ENCODE measurements around the gene RGS17.
"Not testable (repeated sequence)": the region's sequence is repeated elsewhere in the genome, so short reads cannot be mapped to it uniquely, and the experiment has no call there.

RGS17 gene

DNA sequence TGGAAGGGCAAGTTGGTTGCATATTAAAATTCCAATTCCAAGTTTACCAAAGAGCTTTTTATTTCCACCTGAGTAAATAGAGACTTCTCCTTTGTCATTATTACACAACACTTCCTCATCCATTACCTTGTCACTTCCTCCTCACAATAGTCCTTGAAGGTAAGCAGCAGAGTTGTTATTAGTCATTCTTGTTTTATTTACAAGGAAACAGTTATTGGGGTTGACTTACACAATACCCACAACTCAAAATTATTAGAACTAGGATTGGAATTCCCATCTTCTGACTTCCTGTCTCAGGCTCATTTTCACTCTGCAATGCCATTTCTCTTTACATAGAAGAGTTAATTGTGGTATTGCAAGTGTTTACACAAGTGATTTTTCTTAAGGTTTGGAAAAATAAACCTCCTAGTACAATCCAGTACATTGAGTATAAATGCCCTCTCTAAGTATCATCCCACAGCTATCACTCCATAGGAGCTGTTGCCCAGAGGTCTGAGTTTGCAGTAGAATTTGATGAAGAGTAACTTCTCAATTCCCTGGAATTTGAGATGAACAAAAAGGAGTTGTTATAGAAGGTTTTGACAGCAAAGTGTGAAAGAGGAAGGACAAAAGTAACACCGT, 99.6 kb downstream of the RGS17 start:
- DNase-seq = no peak

DNA sequence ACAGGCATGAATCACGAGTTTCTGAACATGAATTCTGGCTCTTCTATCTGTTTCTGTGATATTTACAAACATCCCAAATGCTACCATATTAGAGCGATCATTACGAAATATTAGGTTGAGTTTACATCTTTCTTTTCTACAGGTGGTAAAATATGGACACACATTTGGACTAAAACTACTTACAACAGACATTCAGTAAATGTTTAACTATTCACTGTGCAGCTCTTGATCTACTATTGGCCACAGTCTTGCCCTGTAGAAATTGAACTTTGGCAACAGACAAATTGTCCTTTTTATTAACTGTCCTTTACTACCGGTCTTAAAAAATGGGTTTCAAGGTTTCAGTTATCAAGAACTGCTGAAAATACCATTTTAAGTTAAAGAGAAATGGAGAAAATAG, 102.1 kb downstream of the RGS17 start:
- no peak for DNase-seq

DNA sequence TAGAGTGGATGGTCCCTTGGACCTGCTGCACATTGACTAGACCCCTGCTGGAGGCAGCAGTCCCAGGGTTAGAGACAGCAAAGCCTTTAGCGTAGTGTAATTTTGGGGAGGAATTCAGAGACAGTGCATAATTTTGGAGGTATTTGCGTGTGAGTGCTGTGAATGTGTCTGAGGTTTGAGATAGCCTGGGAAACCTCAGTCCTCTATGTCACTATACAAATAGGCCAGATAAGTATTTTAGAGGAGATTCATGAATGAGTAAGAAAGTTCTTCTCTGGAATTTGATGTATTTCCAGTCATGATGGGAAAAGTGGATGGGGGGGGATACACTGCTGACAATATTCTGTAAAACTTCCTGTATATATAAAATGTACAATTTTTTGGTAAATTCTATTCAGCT, 102.8 kb downstream of the RGS17 start:
- DNase-seq = no peak

DNA sequence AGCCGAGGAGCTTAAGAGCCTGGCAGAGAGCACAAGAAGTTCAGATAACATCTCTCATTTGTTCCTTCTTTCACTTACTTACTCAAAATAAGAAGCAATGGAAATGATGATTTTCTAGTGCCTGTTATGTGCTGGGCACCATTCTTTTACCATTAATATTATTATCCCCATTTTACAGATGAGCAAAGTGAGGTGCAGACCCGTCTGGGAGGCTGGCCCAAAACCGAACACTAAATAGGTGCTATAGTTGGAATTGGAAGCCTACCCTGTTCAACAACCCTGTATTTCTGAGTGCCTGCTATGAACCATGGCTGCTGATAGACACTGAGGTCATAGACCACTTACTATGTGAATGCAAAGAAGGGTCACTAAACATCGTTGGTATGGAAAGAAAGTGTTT, 103.6 kb downstream of the RGS17 start:
- DNase-seq = no peak

DNA sequence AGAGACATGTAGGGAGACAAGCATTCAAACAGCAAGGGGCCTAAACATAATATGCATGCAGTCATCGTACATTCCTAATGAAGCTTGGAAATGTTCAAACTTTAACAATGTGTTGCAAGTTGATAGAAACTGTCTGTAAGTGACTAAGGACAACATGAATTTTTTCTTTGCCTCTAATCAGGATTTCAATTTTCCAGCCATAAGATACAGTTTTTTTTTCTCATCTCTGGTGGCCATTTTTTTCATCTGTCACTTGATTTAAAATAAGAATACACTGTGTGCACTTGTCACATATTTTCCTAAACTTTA, 106.4 kb downstream of the RGS17 start:
- no peak for DNase-seq

DNA sequence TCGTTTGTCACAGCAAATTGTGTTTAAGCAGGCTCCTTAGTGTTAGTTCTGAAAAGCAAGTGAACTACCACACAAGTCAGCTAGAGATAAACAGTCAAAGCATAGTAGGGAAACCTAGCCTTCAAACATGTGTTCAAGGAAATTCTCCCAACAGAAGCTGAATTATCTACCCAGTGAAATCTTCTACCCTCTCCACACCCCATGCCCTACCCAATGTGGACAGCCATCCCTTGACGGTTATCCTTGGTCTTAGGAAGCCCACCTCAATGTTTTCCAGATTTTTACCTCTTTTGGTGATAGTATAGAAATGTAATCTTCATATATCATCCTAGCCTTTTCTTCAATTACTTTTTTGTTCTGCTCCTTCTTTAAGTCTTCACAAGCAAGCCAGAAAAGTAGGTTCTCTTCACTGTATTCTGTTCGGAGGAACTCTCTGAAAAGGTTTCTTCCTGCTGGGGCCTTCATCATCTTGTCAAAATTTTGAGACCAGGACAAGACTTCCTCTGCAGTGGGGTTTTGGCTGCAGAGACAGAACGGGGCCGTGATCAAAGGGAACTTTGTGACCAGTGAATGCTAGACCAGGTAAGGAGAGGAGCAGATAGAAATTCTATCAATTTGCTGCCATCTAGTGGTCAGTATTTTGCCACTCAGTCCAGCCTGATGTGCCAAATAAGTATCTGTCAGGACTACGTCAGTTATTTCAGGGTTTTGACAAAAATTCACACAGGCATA, 106.9 kb downstream of the RGS17 start:
- peak in 4 of 5 donors; percentile 4 to 63 (median 24) for DNase-seq

DNA sequence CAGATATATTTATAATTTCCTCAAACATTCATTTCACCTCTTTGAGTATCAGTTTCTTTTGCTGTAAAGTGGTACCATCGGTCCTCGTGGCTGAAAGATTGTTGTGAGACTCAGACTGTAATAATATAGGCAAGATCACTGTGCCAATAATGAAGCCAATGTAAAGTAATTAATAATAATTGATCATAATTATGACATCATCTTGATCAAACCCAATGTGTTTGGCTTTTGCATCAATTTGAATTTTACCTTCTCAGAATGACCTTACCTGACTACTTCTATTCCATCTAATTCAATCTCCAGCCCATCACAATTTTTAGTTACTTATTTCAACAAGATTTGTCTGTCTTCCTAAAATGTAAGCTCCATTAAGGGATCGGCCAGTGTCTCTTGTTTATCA, 112.7 kb downstream of the RGS17 start:
- no peak for DNase-seq

DNA sequence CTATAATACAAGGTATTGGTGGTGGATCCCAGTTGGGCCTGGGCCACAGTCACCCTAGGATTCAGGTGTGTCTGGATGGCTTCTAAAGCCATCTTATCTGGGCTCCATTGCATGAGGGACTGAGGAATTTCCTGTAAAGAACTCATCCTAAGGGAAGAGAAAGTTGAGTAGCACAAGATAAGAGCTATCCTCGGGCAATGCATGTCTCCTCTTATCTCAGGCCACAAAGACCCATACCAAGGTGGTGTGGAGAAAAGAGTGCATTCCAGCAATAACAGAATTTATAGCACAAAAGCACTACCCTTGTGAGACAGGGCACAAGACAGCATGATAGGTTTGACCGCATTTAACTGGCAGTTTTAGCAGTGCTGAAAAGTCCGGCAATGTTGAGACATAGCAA, 114.2 kb downstream of the RGS17 start:
- DNase-seq = no peak

DNA sequence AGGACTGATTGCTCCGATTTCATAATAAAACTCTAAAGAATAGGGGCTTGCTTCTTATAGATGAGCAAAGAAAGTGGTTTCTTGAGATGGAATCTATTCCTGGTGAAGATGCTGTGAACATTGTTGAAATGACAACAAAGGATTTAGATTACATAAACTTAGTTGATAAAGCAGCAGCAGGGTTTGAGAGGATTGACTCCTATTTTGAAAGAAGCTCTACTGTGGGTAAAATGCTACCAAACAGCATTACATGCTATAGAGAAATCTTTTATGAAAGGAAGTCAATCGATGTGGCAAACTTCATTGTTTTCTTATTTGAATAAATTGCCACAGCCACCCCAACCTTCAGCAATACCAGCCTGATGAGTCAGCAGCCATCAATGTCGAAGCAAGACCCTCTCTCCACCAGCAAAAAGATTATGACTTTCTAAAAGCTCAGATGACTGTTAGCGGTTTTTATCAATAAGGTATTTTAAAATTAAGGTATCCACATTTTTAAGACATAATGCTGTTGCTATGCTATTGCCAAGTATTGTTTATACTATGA, 115.9 kb downstream of the RGS17 start:
- DNase-seq = no peak

DNA sequence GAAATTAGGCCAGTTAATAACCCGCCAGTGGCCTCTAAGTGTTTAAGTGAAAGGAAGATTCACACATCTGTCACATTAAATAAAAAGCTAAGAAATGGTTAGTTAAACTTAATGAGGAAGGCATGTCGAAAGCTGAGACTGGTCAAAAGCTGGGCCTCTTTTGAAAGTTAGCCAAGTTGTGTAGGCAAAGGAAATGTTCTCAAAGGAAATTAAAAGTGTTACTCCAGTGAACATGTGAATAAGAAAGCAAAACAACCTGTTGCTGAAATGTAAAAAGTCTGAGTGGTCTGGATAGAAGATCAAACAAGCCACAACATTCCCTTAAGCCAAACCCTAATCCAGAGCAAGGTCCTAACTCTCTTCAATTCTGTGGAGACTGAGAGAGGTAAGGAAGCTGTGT, 117.6 kb downstream of the RGS17 start:
- DNase-seq = no peak

DNA sequence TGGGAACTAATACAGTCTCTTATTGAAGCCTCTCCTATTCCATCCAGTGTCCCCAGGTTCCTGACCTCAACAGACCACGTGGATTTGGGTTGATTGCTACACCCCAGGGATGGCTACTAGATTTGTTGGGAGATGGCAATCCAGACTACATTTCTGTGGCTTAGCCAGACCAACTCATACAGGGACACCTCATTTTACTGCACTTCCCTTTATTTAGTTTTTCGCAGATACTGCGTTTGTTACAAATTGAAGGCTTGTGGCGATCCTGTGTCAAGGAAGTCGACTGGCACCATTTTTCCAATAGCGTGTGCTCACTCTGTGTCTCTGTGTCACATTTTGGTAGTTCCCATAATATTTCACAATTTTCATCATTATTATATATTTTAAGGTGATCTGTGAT, 118.2 kb downstream of the RGS17 start:
- no peak for DNase-seq

DNA sequence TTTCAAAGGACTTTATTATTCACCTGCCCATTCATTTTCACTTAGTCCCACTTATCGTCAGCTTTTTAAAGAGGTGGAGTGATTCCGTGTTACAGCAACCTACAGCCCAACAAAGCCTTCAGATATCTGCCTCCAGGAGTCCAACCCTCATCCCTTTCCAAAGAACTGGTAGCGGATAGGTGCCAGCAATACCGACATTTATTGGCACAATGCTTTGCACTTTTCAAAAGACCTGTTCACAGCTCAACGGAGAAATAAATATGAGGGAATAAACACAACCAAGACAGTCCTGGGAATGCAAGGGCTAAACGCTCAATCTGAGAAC, 127.8 kb downstream of the RGS17 start:
- no peak for DNase-seq

DNA sequence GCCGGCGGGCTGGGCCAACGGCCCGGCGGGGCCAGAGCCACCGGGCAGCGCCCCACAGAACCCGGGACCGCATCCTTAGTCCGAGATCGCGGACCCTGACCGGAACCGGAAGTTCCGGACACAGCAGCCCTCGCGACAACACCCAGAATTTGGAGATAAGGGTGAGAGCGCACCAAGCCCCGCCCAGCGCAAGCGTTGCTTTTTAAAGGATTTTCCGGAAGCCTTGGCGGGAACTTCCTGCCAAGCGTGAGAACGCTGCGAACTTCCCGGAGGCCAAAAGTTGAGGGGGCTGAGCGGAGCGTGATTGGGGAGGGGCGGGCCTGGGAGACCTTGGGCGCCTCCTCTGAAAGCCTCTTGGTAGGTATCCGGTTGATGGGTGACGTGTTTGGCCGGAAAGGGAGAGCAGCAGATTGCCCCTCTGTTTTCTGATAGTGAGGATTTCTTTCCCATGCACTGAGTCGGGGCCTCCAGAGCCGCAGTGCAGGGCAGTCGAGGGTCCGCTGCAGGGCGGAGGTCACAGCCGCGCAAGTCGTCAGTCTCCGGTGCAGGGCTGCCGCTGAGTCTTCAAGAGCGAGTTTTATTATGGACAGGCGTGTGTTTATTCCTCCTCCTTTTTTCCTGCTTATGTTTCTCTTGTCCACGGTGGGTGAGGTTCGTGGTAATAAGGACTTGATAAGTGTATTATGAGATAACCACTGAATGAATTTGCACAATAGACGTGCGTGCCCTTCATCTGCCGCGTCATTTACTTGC, 128.3 kb downstream of the RGS17 start, which contains the start of gene MTRF1L:
Gene MTRF1L (minus strand): TSS at position 97 of the 753 bp plus-strand sequence. CDS start 24 bp downstream, at position 73.
- peak; percentile 68 to 94 (median 71) for DNase-seq

DNA sequence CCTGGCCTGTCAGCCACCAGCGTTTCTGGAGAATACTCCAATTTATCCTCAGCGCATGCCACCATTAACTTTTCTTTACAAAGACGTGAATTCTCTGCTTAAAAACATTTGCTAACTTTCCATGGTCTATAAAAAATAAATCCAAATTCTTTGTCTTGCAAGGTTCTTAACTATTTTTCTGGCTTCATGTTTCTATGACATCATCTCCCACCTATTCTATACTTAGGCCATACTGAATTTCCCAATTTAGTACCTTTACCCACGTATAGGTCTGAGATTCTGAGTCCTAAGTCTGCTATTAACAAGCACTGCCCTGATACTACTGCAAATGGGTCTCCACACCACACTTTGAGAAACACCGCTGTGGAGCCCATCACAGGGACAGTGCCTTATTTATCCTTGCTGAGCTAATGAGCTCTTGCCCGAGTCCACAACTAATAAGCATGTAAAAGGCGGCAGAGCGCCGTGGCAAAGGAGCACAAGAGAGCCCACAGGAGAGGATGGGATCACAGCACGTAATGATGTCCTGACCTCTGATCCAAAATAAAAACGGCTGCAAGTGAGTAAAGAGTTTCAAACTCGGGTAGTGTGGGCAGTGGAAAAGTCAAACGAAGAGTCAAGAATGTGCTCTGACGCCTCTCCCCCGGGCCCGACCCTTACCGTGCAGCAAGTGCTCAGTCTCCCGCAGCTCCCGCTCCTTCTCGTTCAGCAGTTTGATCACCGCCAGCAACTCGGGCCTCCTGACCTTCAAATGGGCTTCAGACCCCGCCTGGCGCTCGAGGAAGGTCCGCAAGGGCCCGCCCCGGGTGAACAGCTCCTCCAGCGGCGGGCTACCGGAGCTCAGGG, 129.1 kb downstream of the RGS17 start:
- peak in 1 of 5 donors; percentile 21 for DNase-seq

DNA sequence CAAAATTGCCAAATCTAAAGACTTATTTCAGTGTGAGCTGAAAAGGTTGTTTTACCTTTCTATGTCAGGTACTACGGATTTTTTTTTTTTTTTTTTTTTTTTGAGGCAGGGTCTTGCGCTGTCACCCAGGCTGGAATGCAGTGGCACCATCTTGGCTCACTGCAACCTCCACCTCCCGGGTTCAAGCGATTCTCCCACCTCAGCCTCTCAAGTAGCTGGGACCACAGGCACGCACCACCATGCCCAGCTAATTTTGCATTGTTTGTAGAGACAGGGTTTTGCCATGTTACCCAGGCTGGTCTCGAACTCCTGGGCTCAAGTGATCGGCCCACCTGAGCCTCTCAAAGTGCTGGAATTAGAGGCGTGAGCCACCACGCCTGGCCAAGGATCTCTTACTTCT, 130.3 kb downstream of the RGS17 start:
- DNase-seq = not testable (repeated sequence)

DNA sequence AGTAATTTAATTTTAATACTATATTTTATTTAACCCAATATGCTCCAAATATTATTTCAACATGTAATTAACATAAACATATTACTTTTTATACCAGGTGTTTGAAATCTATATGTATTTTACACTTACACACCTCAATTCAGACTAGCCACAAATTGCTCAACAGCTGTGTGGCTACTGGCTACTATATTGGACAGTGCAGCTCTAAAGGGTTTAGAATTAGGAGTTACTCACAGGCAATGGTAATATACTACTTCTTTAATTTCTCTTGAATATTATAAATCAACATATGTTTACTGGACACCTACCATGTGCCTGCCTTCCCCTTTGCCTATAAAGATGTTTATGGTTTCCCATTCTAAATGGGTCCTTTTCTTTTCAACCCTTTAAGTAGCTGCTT, 130.8 kb downstream of the RGS17 start:
- no peak for DNase-seq

DNA sequence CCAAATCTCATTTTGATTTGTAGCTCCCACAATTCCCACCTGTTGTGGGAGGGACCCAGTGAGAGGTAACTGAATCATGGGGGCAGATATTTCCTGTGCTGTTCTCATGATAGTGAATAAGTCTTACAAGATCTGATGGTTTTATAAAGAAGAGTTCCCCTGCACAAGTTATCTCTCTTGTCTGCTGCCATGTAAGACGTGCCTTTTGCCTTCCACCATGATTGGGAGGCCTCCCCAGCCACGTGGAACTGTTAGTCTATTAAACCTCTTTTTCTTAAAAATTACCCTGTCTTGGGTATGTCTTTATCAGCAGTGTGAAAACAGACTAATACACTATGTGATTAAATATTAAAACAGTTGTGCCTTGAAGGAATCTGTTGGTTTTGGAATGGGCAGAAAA, 131.5 kb downstream of the RGS17 start:
- DNase-seq = not testable (repeated sequence)

DNA sequence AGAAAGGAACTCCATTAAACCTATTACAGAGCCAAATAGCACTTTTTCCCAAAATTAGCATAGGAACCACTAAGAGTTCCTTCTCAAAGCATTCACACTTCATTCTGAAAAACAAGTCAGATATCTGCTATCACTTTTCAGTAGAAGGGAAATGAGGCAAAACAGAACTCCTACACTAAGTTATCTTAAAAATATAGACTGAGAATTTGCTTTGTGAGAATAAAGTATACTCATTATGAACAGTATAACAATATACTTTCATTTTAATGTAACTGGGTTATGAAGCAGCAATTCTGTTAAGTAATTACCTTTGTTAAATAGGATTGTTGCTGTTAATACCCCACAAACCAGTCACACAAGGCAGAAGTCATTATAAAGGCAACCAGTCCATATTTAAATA, 137.2 kb downstream of the RGS17 start:
- DNase-seq = no peak

DNA sequence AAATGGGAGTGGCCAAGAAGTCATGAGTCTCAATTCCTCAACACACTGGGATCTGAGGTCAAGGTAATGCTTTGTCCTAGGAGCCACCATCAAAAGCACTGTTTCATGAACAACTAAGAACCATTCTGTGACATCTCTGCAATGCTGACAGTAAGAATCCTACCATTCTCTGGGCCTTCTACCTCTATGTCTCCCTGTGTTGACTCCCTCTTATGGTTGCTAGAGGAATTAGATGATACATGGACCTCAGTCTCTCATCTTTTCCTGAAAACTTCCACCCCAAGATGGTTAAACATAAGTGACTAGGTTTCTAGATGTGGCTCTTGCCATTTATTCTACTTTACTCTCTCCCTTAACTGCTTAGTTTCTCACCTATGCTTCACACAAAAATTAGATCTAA, 137.7 kb downstream of the RGS17 start:
- DNase-seq = no peak

DNA sequence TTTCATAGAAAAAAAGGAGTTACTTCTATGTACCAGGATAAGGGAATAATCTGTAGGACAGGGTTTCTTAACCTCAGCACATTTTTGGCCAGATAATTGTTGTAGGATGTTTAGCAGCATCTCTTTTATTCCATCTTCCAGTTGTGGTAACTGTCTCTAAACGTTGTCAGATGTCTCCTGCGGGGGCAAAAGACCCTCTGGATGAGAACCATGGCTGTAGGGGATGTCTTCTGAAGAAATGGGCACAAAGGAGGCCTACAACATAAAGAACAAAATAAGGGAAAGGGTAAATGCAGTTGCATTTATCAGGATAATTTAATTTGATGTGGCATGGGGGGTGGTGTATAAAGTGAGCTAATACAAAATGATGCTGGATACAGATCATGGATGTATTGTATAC, 144.1 kb downstream of the RGS17 start:
- no peak for DNase-seq

DNA sequence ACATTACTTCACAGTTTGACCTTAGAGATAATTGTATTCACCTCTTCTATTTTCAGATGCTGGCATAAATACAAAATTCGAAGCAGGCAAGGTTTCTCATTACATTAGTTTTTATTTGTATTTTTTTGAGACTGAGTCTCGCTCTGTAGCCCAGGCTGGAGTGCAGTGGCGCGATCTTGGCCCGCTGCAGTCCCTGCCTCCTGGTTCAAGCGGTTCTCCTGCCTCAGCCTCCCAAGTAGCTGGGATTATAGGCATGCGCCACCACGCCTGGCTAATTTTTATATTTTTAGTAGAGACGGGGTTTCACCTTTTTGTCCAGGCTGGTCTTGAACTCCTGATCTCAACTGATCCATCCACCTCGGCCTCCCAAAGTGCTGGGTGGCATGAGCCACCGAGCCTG, 145.8 kb downstream of the RGS17 start:
- DNase-seq = not testable (repeated sequence)

DNA sequence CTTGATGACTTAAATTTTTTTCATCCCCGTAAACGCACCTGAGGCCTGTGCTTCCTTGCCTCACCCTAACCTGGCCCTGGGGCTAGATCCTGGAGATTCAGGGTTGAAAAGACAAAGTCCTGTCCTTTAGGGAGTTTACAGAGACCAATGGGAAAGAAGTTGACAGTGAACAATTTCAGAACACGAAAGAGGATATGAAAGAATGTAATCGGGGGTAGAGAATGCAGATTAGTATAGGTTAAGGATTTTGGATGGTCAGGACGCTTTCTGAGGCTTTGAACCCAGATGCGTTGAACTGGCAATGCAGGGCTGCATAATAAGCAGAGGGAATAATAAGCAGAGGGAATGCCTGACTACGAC, 146.6 kb downstream of the RGS17 start:
- DNase-seq = peak in 1 of 5 donors; percentile 27

All from T-helper 1 cell (primary cell).